ENCODE measurements around the gene CTTNBP2.

- TF ChIP-seq POLR2A (IDR thresholded peaks at IDR 0.05; ENCODE audit: low read depth, low read length) (no peak), POLR2AphosphoS5 (IDR thresholded peaks at IDR 0.05; ENCODE audit: low read depth, low read length) (no peak), SPI1 (IDR thresholded peaks at IDR 0.05; ENCODE audit: low read depth, low read length) (no peak)
These were observed 64.1 kb downstream of the CTTNBP2 start for GRCh38 chr7:117808910-117809705.

Measured in GM12891 (cell line).